Measurements from ENCODE around the gene DKK3. TPM values are rescaled to one million over a fixed set of nuclear protein-coding genes. Genes with fewer than 3 reads are reported as not detected.

Gene DKK3
- total RNA-seq, 1 experiment from 2014 or later: 0.33 TPM

DNA sequence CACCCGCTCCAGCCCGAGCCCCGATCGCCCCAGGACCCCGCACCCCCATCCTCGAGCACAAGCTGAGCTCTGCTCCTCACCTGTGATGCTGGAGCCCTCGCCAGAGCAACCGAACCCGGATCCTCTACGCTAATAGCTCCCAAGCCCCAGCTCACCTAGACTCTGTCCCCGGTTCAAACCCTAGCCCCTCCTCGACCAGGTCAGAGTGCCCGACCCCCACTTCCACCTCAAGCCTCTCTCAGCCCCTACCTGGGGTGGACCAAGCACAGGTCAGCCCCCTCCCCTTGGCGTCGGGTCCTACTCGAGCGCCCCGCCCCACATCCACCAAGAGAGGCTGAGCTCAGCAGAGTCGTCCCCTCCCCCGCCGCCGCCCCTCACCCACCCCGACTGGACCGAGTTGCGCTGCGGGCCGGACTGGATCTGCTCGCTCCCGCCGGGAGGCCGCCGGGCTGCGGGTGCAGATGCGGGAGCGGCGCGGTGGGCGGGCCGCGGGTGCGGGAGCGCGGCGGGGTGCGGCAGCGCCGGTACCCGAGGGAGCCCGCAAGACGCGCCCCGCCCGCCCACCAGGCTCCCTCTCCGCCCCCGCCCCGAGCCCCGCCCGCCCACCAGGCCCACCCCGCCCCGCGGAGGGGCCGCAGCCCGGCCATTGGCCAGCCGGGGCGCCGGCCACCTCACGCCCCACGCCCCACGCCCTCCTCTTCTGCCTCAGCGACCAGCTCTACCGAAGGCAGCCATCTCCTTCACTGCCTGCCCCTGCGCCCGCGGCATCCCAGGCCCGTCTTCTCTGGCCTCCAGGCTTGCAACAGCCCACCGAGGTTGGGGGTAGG, 577 bp upstream of the DKK3 start:
- Mint-ChIP-seq H3K9me3 (ENCODE audit: unreplicated experiment) (no peaks in the 10 kb centered on the region), H3K27ac (ENCODE audit: low read depth, unreplicated experiment) (no peak overlapping the region), H3K4me3 (ENCODE audit: unreplicated experiment) (peak overlapping the region; percentile 55), H3K4me1 (ENCODE audit: insufficient read depth, unreplicated experiment) (peaks cover 18% of the 10 kb centered on the region), H3K27me3 (ENCODE audit: insufficient read depth, unreplicated experiment) (peaks cover 13% of the 10 kb centered on the region), H3K36me3 (ENCODE audit: insufficient read depth, unreplicated experiment) (peaks cover 2% of the 10 kb centered on the region)
- DNase-seq (ENCODE audit: unreplicated experiment): no peak
- no peak for TF ChIP-seq CTCF (IDR thresholded peaks at IDR 0.05; ENCODE audit: unreplicated experiment)
- BruUV-seq (replicated peaks): no TSS peak
- POLR2A ChIA-PET: interaction anchor here (0.6 kb wide), 1 partner anchor 254 kb away, joined by 3 read pairs; no protein-coding TSS in a partner anchor
- CTCF ChIA-PET: interaction anchor here (2.5 kb wide), 1 partner anchor 35 kb away, joined by 8 read pairs; no protein-coding TSS in a partner anchor
- intact Hi-C loops (cut with micrococcal nuclease): no loop called here

DNA sequence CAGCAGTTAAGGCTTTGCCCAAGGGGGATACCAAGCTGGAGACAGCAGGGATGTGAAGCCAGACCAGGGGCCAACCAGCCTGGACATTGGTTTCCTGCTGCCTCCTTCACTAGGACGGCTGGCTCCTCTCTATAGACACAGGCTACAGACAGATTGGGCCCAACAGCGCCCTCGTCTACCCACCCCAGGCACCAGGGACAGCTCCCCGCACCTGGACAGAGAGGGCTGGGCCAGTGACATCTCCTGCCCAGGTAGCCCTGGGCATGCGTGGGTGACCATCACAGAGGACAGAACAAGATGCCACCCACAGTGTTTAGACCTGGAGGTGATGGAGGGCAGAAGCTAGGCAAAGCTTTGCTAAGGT, 1.2 kb downstream of the DKK3 start:
- no TSS peak for BruUV-seq (replicated peaks)
- peaks cover 13% of the 10 kb centered on the region for H3K4me1 Mint-ChIP-seq (ENCODE audit: insufficient read depth, unreplicated experiment)
- no peak for DNase-seq (ENCODE audit: unreplicated experiment)
- ChIA-PET POLR2A (interaction anchor here (0.5 to 2.1 kb wide), 2 partner anchors 10 to 793 kb away, joined by 3 to 5 read pairs; no protein-coding TSS in a partner anchor), CTCF (interaction anchor here (0.7 to 2.5 kb wide), 2 partner anchors 14 to 37 kb away, joined by 4 to 8 read pairs; no protein-coding TSS in a partner anchor)
- no peak for TF ChIP-seq CTCF (IDR thresholded peaks at IDR 0.05; ENCODE audit: unreplicated experiment)
- H3K36me3 Mint-ChIP-seq (ENCODE audit: insufficient read depth, unreplicated experiment): no peaks in the 10 kb centered on the region
- no peak overlapping the region for H3K27ac Mint-ChIP-seq (ENCODE audit: low read depth, unreplicated experiment)
- no peak overlapping the region for H3K4me3 Mint-ChIP-seq (ENCODE audit: unreplicated experiment)
- H3K9me3 Mint-ChIP-seq (ENCODE audit: unreplicated experiment): no peaks in the 10 kb centered on the region
- peaks cover 13% of the 10 kb centered on the region for H3K27me3 Mint-ChIP-seq (ENCODE audit: insufficient read depth, unreplicated experiment)
- intact Hi-C loops (cut with micrococcal nuclease): no loop called here

GRCh38 chr11:12006552-12007229, 1.7 kb downstream of the DKK3 start:
- POLR2A ChIA-PET: interaction anchor here (0.6 to 2.1 kb wide), 3 partner anchors 10 to 192 kb away, joined by 3 to 5 read pairs (median 4); no protein-coding TSS in a partner anchor
- Mint-ChIP-seq H3K4me1 (ENCODE audit: insufficient read depth, unreplicated experiment) (peaks cover 13% of the 10 kb centered on the region), H3K36me3 (ENCODE audit: insufficient read depth, unreplicated experiment) (no peaks in the 10 kb centered on the region), H3K9me3 (ENCODE audit: unreplicated experiment) (no peaks in the 10 kb centered on the region), H3K4me3 (ENCODE audit: unreplicated experiment) (no peak overlapping the region), H3K27me3 (ENCODE audit: insufficient read depth, unreplicated experiment) (peaks cover 13% of the 10 kb centered on the region), H3K27ac (ENCODE audit: low read depth, unreplicated experiment) (peak overlapping the region; percentile 73)
- BruUV-seq (replicated peaks): no TSS peak
- TF ChIP-seq CTCF (IDR thresholded peaks at IDR 0.05; ENCODE audit: unreplicated experiment): no peak
- intact Hi-C loops (cut with micrococcal nuclease): no loop called here
- DNase-seq (ENCODE audit: unreplicated experiment): no peak
- CTCF ChIA-PET: interaction anchor here (0.7 to 2.5 kb wide), 2 partner anchors 15 to 38 kb away, joined by 4 to 8 read pairs; no protein-coding TSS in a partner anchor

DNA sequence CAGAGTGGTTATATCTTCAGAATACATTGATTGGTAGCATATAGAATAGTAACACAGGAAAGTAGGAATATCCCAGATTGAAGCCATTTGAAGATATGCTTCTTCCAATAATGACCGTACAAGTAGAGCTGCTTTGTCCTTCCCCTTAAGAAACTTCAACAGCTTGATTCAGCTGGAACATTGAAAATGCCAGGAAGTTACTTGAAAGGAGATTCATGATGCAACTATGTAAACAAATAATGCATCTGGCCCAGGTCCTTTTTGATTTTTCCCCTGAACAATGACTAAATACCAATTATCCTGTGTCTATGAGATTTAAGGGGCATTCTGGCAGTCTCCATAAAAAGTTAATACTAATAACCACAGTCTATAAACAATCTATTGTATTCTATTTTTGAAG, 3.0 kb downstream of the DKK3 start:
- no peaks in the 10 kb centered on the region for H3K36me3 Mint-ChIP-seq (ENCODE audit: insufficient read depth, unreplicated experiment)
- no peak for TF ChIP-seq CTCF (IDR thresholded peaks at IDR 0.05; ENCODE audit: unreplicated experiment)
- CTCF ChIA-PET: interaction anchor here (0.5 to 1.3 kb wide), 4 partner anchors 15 to 168 kb away, joined by 3 to 6 read pairs (median 4); no protein-coding TSS in a partner anchor
- no peak overlapping the region for H3K4me3 Mint-ChIP-seq (ENCODE audit: unreplicated experiment)
- intact Hi-C loops (cut with micrococcal nuclease): no loop called here
- POLR2A ChIA-PET: interaction anchor here (0.7 to 1.8 kb wide), 5 partner anchors 12 to 39 kb away, joined by 3 to 7 read pairs (median 4); no protein-coding TSS in a partner anchor
- H3K27ac Mint-ChIP-seq (ENCODE audit: low read depth, unreplicated experiment): no peak overlapping the region
- BruUV-seq (replicated peaks): no TSS peak
- H3K4me1 Mint-ChIP-seq (ENCODE audit: insufficient read depth, unreplicated experiment): peaks cover 13% of the 10 kb centered on the region
- peak; percentile 46 for DNase-seq (ENCODE audit: unreplicated experiment)
- peaks cover 13% of the 10 kb centered on the region for H3K27me3 Mint-ChIP-seq (ENCODE audit: insufficient read depth, unreplicated experiment)
- no peaks in the 10 kb centered on the region for H3K9me3 Mint-ChIP-seq (ENCODE audit: unreplicated experiment)
